SK-N-SH treated with all-trans-retinoic acid at 6 μM for 48 hours (cell line): Measurements from ENCODE around the gene PHC1.

Source experiments
- ATAC-seq: fragments of 200-7000 bp; cut with Tn5 transposase; 3 replicates; pipeline ENCODE4 v1.9.1; 2020; ENCODE audit warnings: mild to moderate bottlenecking, moderate library complexity
- BACH2 ChIP-seq: fragments of 250-450 bp; sonication (Bioruptor Pico); IDR thresholded peaks from 2 replicates; pipeline ENCODE4 v1.9.0; 2021; ENCODE audit warnings: mild to moderate bottlenecking, borderline replicate concordance
- CREB5 ChIP-seq: fragments of 250-450 bp; sonication (Bioruptor Pico); IDR thresholded peaks from 2 replicates; pipeline ENCODE4 v1.5.1; 2020; ENCODE audit warnings: low read depth, mild to moderate bottlenecking, moderate library complexity
- CSDC2 ChIP-seq: fragments of 250-450 bp; sonication (Bioruptor Pico); IDR thresholded peaks from 2 replicates; pipeline ENCODE4 v1.5.0; 2020; ENCODE audit warnings: mild to moderate bottlenecking, moderate library complexity
- CSRNP3 ChIP-seq: fragments of 250-450 bp; sonication (Bioruptor Pico); IDR thresholded peaks from 2 replicates; pipeline ENCODE4 v1.5.1; 2021; ENCODE audit warnings: mild to moderate bottlenecking, moderate library complexity
- ESRRG ChIP-seq: fragments of 250-450 bp; sonication (Bioruptor Pico); IDR thresholded peaks from 2 replicates; pipeline ENCODE4 v1.6.1; 2021; ENCODE audit warnings: mild to moderate bottlenecking
- GLIS3 ChIP-seq: fragments of 250-450 bp; sonication (Bioruptor Pico); IDR thresholded peaks from 2 replicates; pipeline ENCODE4 v1.5.0; 2020; ENCODE audit warnings: mild to moderate bottlenecking, moderate library complexity
- ISL1 ChIP-seq: fragments of 250-450 bp; sonication (Bioruptor Pico); IDR thresholded peaks from 2 replicates; pipeline ENCODE4 v2.1.2; 2022; ENCODE audit warnings: mild to moderate bottlenecking, moderate library complexity
- OSR1 ChIP-seq: fragments of 250-450 bp; sonication (Bioruptor Pico); IDR thresholded peaks from 2 replicates; pipeline ENCODE4 v1.8.0; 2022; ENCODE audit warnings: moderate library complexity, mild to moderate bottlenecking, inconsistent platforms
- PATZ1 ChIP-seq: fragments of 250-450 bp; sonication (Bioruptor Pico); IDR thresholded peaks from 2 replicates; pipeline ENCODE4 v1.8.0; 2020; ENCODE audit warnings: mild to moderate bottlenecking, moderate library complexity, borderline replicate concordance
- POU6F1 ChIP-seq: fragments of 250-450 bp; sonication (Bioruptor Pico); IDR thresholded peaks from 2 replicates; pipeline ENCODE4 v1.8.0; 2021; ENCODE audit warnings: low read depth, mild to moderate bottlenecking, moderate library complexity, borderline replicate concordance
- RARB ChIP-seq: fragments of 250-450 bp; sonication (Bioruptor Pico); IDR thresholded peaks from 2 replicates; pipeline ENCODE4 v1.8.0; 2021; ENCODE audit warnings: mild to moderate bottlenecking, moderate library complexity
- SNAI2 ChIP-seq: fragments of 250-450 bp; sonication (Bioruptor Pico); IDR thresholded peaks from 2 replicates; pipeline ENCODE4 v1.5.0; 2020; ENCODE audit warnings: mild to moderate bottlenecking, moderate library complexity
- TCF4 ChIP-seq: fragments of 250-450 bp; sonication (Bioruptor Pico); IDR thresholded peaks from 2 replicates; pipeline ENCODE4 v1.8.0; 2021; ENCODE audit warnings: mild to moderate bottlenecking, moderate library complexity, borderline replicate concordance
- TOX ChIP-seq: fragments of 250-450 bp; sonication (Bioruptor Pico); IDR thresholded peaks from 2 replicates; pipeline ENCODE4 v1.8.0; 2021; ENCODE audit warnings: mild to moderate bottlenecking, moderate library complexity, borderline replicate concordance
- TSHZ2 ChIP-seq: fragments of 250-450 bp; sonication (Bioruptor Pico); IDR thresholded peaks from 2 replicates; pipeline ENCODE4 v1.5.0; 2020; ENCODE audit warnings: mild to moderate bottlenecking, moderate library complexity
- ZC3H10 ChIP-seq: fragments of 250-450 bp; sonication (Bioruptor Pico); IDR thresholded peaks from 2 replicates; pipeline ENCODE4 v1.5.1; 2021; ENCODE audit warnings: mild to moderate bottlenecking, moderate library complexity
- ZFP30 ChIP-seq: fragments of 450-650 bp; formaldehyde crosslinking; IDR thresholded peaks from 2 replicates; pipeline ENCODE4 v1.5.0; 2022; ENCODE audit warnings: mild to moderate bottlenecking, moderate library complexity
- ZNF565 ChIP-seq: fragments of 450-650 bp; formaldehyde crosslinking; conservative IDR thresholded peaks from 2 replicates; pipeline ENCODE4 v1.5.0; 2020; ENCODE audit warnings: low read depth, mild to moderate bottlenecking, moderate library complexity
- ZNF8 ChIP-seq: fragments of 450-650 bp; formaldehyde crosslinking; IDR thresholded peaks from 2 replicates; pipeline ENCODE4 v1.5.0; 2020; ENCODE audit warnings: mild to moderate bottlenecking, moderate library complexity

Gene PHC1

GRCh38 chr12:8987163-8987562, 72.9 kb downstream of the PHC1 start (continued):
- no peak for TF ChIP-seq PATZ1 (CRISPR knock-in tag)

GRCh38 chr12:8987685-8988084, 73.4 kb downstream of the PHC1 start:
- TF ChIP-seq CSRNP3 (CRISPR knock-in tag) (no peak), TCF4 (CRISPR knock-in tag) (no peak), CSDC2 (no peak), TOX (CRISPR knock-in tag) (no peak), RARB (CRISPR knock-in tag) (no peak), SNAI2 (CRISPR knock-in tag) (no peak), ISL1 (CRISPR knock-in tag) (no peak), CREB5 (CRISPR knock-in tag) (no peak), OSR1 (CRISPR knock-in tag) (no peak), ESRRG (CRISPR knock-in tag) (no peak), ZNF565 (CRISPR knock-in tag) (no peak), ZNF8 (no peak), ZC3H10 (no peak), GLIS3 (no peak), POU6F1 (CRISPR knock-in tag) (no peak), ZFP30 (CRISPR knock-in tag) (no peak), TSHZ2 (no peak), BACH2 (CRISPR knock-in tag) (no peak), PATZ1 (CRISPR knock-in tag) (no peak)
- no peak for ATAC-seq

GRCh38 chr12:8989413-8989812, 75.1 kb downstream of the PHC1 start, which contains the start of gene KLRG1:
Gene KLRG1 (plus strand): TSS chr12:8989546. CDS start chr12:8989636, 90 bp downstream.
- no peak for ATAC-seq
- TF ChIP-seq CSRNP3 (CRISPR knock-in tag) (no peak), ISL1 (CRISPR knock-in tag) (no peak), CREB5 (CRISPR knock-in tag) (no peak), ZC3H10 (no peak), TSHZ2 (no peak)
